ENCODE results near the gene KLHL22.

The KLHL22 gene

GRCh38 chr22:20424932-20425565 lies 70.5 kb downstream of the KLHL22 start:
- Histone ChIP-seq H3K9me2 (ENCODE audit: low read depth, low read length) (no peaks in the 10 kb centered on the region), H3K36me3 (ENCODE audit: insufficient read depth, low read length) (no peaks in the 10 kb centered on the region), H3K9ac (ENCODE audit: low read length) (no peak overlapping the region), H3K27me3 (ENCODE audit: insufficient read depth, low read length) (peaks cover 9% of the 10 kb centered on the region; the same call in 1 of the 2 replicates), H3K27ac (ENCODE audit: low read depth, low read length, poor library complexity, severe bottlenecking) (no peak overlapping the region), H3F3A (ENCODE audit: insufficient read depth, low read length) (no peaks in the 10 kb centered on the region), H3K79me2 (ENCODE audit: insufficient read depth, low read length) (no peaks in the 10 kb centered on the region), H4K20me1 (ENCODE audit: insufficient read depth, low read length) (no peaks in the 10 kb centered on the region), H3K4me1 (ENCODE audit: insufficient read depth, low read length, severe bottlenecking) (peaks cover 3% of the 10 kb centered on the region), H3K9me3 (ENCODE audit: low read length) (no peaks in the 10 kb centered on the region), H2AFZ (ENCODE audit: low read length) (no peak overlapping the region), H3K4me2 (ENCODE audit: low read length) (no peak overlapping the region), H3K4me3 (ENCODE audit: low read depth, low read length, poor library complexity, severe bottlenecking) (no peak overlapping the region)
- no peak for TF ChIP-seq EZH2 (IDR thresholded peaks at IDR 0.05; ENCODE audit: borderline replicate concordance, low read length)
- no peak for TF ChIP-seq CTCF (IDR thresholded peaks at IDR 0.05; ENCODE audit: low read length)

GRCh38 chr22:20424568-20424931 lies 71.0 kb downstream of the KLHL22 start:
- H4K20me1 ChIP-seq (ENCODE audit: insufficient read depth, low read length): no peaks in the 10 kb centered on the region
- no peaks in the 10 kb centered on the region for H3K9me3 ChIP-seq (ENCODE audit: low read length)
- H3K4me3 ChIP-seq (ENCODE audit: low read depth, low read length, poor library complexity, severe bottlenecking): no peak overlapping the region
- no peak overlapping the region for H3K9ac ChIP-seq (ENCODE audit: low read length)
- no peaks in the 10 kb centered on the region for H3F3A ChIP-seq (ENCODE audit: insufficient read depth, low read length)
- TF ChIP-seq EZH2 (IDR thresholded peaks at IDR 0.05; ENCODE audit: borderline replicate concordance, low read length) (no peak), CTCF (IDR thresholded peaks at IDR 0.05; ENCODE audit: low read length) (no peak)
- H3K27ac ChIP-seq (ENCODE audit: low read depth, low read length, poor library complexity, severe bottlenecking): no peak overlapping the region
- no peaks in the 10 kb centered on the region for H3K79me2 ChIP-seq (ENCODE audit: insufficient read depth, low read length)
- peaks cover 3% of the 10 kb centered on the region for H3K4me1 ChIP-seq (ENCODE audit: insufficient read depth, low read length, severe bottlenecking)
- no peak overlapping the region for H2AFZ ChIP-seq (ENCODE audit: low read length)
- H3K9me2 ChIP-seq (ENCODE audit: low read depth, low read length): no peaks in the 10 kb centered on the region
- H3K4me2 ChIP-seq (ENCODE audit: low read length): no peak overlapping the region
- H3K36me3 ChIP-seq (ENCODE audit: insufficient read depth, low read length): no peaks in the 10 kb centered on the region
- H3K27me3 ChIP-seq (ENCODE audit: insufficient read depth, low read length): peaks cover 9% of the 10 kb centered on the region; the same call in 1 of the 2 replicates

GRCh38 chr22:20423906-20424551 lies 71.6 kb downstream of the KLHL22 start:
- Histone ChIP-seq H3K36me3 (ENCODE audit: insufficient read depth, low read length) (no peaks in the 10 kb centered on the region), H3F3A (ENCODE audit: insufficient read depth, low read length) (no peaks in the 10 kb centered on the region), H3K9me2 (ENCODE audit: low read depth, low read length) (no peaks in the 10 kb centered on the region), H3K27ac (ENCODE audit: low read depth, low read length, poor library complexity, severe bottlenecking) (no peak overlapping the region), H3K9me3 (ENCODE audit: low read length) (no peaks in the 10 kb centered on the region), H3K4me1 (ENCODE audit: insufficient read depth, low read length, severe bottlenecking) (peaks cover 3% of the 10 kb centered on the region), H4K20me1 (ENCODE audit: insufficient read depth, low read length) (no peaks in the 10 kb centered on the region), H3K4me3 (ENCODE audit: low read depth, low read length, poor library complexity, severe bottlenecking) (no peak overlapping the region), H3K27me3 (ENCODE audit: insufficient read depth, low read length) (peaks cover 9% of the 10 kb centered on the region; the same call in 1 of the 2 replicates), H3K4me2 (ENCODE audit: low read length) (no peak overlapping the region), H3K79me2 (ENCODE audit: insufficient read depth, low read length) (no peaks in the 10 kb centered on the region), H3K9ac (ENCODE audit: low read length) (no peak overlapping the region), H2AFZ (ENCODE audit: low read length) (no peak overlapping the region)
- no peak for TF ChIP-seq EZH2 (IDR thresholded peaks at IDR 0.05; ENCODE audit: borderline replicate concordance, low read length)
- TF ChIP-seq CTCF (IDR thresholded peaks at IDR 0.05; ENCODE audit: low read length): no peak

Measured in OCI-LY1 (cell line).